ENCODE results near the gene TENM4. TPM values are rescaled to one million over a fixed set of nuclear protein-coding genes. Genes with fewer than 3 reads are reported as not detected.

TENM4 gene
- total RNA-seq, 1 donor from 2014 or later: 16.9 TPM

DNA sequence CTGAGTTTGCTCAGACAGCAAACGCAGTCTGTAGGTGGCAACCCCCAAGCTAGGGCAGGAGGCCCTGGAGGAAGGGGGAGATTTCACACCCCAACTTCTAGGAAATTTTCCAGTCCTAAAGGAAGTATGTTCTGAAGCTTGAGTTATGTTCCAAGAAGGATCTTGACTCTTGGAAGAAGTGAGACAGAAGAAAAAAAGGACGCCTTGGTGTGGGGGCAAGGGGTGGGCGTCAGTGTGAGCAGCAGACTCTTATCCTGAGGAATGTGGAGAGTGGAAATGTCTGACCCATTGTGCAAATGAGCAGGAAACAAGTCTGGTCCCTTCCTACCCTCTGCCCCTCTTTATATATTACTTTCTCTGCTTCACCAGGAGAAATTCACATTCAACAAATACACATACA lies 497.7 kb downstream of the TENM4 start:
- DNase-seq (ENCODE audit: low spot score): no peak

DNA sequence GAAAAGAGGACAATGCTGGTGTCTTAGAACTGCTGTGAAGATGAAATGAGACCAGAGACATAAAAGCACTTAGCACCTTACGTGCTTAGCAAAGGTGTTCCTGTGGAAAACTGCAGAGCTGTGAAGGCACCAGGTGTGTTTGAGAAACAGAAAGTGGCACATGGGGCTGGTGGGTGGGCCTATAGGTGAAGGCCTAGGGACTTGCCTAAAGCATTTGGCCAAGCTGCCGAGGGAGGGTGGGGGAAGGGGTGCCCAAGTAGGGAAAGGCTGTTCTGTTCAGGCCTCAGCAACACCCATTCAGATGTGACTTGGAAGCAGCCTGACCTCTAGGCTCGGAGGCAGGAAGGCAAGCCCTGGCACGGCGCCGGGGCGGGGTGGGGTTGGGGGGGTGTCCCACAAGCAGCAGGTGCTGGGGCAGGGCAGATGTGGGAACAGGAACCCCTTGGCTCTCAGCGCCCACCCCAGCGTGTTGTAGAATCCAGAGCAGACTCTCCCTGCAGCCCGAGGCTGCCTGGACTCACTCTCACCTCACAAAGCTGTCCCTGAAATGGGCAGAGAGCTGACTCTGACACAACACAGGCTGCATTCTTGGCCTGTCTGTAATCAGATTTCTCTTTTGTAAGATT lies 499.5 kb downstream of the TENM4 start:
- peak; percentile 58 for DNase-seq (ENCODE audit: low spot score)

DNA sequence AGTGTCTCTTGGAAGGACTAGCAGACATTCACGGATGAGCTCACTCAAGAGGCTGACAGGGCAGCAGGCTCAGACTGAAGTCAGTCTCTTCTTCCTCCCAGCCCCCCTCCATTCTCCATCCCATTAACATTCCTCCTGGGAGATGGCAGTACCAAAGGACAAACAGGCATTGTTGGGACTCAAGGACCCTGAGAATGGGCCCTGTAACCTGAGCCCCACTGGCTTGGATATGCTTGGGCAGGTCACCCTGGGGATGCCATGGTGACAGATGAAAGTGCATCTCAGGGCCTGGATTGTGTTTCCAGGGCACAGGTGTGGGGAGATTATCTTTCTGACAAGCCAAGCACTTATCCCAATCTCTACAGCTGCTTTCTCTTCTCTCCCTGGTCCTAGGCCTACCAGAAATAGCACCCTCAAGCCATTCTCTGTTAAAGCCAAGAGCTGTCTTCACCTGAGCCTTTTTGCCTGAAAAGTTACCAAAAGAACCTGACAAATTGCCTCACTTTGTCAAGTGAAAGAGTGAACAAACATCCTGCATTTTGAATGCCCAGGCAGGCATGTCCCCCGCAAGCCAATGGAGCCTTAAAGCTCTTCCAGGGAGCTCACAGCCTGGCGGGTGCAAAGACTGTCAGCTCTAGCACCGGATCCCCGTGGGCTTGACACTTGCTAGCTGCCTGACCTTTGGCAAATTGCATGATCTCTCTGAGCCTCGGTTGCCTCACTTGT lies 500.2 kb downstream of the TENM4 start:
- DNase-seq (ENCODE audit: low spot score): no peak

DNA sequence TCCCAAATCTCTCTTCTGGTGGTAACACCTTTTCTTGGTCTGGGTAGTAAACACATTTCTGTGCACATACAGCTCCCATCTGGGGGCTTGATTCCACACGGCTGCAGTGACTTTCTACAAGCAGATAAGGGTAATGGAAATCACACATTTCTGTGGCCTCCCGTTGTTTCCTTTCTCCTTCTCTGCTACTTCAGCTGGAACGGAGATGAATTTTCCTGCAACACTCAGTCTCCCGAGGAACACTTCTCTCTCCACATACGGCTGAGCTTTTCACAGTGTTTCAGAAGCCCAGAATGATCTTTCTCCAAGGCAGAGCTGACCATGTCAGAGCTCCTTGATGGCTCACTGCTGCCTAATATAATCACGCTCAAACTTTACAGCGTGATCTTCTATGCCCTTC lies 501.9 kb downstream of the TENM4 start:
- no peak for DNase-seq (ENCODE audit: low spot score)

DNA sequence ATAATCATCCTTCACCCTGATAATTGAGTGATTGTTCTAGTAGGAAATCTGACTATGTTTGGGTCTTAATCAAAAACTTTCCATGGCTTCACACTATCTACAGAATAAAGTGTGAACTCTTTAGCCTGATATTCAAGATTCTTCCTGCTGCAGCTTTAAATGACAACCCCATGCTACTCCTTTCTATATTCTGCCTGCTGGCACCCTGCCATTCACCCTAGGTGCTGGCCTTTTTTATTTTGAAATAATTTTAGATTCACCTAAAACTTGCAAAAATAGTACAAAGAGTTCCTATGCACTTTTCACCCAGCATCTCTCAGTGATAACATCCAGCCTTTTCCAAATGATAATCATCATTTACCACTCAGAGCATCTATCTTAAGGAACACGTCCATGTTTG lies 502.8 kb downstream of the TENM4 start:
- no peak for DNase-seq (ENCODE audit: low spot score)

DNA sequence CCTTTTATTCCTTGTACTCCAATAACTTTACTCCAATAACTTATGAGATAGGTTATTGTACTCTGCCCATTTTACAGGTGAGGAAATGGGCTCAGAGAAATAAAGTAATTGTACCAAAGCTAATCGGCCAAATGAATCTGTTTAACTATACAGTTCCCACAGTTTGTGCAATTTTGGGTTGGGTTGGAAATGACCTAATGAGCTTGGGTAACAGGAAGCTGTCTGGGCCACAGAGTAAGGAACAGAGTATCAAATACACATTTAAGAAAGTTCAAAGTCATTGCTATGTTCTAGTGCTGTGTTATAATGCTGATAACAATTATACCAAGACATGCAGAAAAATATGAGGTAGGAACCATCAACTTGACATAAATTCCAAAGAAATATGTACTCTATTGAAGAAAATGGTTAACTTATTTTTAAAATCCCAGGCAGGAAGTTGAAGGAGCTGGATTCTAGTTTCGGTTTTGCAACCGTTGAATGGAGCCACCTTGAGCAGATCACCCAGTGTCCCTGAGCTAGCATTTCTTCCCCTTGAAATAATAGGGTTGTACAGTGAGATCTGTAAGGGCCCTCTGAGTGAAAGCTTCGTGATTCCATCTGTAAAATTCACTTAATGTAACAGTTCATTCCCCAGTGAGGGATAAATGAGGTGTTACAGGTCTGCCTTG lies 505.3 kb downstream of the TENM4 start:
- no peak for DNase-seq (ENCODE audit: low spot score)

DNA sequence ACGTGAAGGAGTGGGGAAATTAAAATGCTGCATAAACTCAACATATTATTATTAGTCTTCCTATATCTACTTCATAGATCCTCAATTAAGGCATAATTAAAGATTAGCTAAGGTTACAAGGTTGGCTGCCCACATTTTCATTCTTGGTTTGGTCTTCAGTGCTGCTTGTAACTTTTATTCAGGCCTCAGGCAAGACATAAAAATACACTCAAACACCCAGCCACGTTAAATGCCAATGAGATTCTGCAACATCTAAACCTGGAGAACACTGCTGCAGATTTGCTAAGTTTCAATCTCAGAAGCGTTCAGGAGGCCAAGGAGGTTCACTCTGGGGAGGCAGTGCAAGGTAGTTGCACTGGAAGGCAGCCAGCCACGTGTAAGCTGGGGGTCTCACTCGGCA lies 507.5 kb downstream of the TENM4 start:
- DNase-seq (ENCODE audit: low spot score): no peak

DNA sequence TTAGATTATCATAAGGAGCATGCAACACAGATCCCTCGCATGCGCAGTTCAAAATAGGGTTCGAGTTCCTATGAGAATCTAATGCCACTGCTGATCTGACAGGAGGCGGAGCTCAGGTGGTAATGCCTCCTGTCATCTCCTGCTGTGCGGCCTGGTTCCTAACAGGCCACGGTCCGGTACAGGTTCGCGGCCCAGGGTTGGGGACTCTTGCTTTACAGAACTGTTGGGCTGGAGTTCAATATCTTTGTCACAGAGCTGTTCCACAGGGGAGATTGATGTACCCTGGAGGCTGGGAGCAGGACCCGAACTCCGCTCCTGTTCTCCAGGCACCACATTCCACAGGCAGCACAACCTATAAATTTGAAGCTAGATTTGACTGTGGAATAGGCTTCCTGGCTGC lies 508.1 kb downstream of the TENM4 start:
- no peak for DNase-seq (ENCODE audit: low spot score)

DNA sequence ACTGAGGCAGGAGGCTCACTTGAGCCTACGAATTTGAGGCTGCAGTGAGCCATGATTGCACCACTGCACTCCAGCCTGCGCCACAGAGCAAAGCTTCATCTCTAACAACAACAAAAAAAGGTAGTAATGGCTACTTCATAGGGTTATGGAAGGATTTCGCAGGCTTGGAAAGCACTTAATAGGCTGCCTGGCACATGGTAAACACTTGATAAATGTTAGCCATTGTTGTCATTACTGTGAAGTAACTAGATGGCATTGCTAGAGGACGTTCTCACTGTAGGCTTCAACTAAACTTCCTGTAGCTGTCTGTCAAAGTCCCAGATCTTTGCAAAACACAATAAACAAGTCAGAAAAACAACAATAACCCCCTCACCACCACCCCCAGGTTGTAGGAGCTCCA lies 508.9 kb downstream of the TENM4 start:
- no peak for DNase-seq (ENCODE audit: low spot score)

DNA sequence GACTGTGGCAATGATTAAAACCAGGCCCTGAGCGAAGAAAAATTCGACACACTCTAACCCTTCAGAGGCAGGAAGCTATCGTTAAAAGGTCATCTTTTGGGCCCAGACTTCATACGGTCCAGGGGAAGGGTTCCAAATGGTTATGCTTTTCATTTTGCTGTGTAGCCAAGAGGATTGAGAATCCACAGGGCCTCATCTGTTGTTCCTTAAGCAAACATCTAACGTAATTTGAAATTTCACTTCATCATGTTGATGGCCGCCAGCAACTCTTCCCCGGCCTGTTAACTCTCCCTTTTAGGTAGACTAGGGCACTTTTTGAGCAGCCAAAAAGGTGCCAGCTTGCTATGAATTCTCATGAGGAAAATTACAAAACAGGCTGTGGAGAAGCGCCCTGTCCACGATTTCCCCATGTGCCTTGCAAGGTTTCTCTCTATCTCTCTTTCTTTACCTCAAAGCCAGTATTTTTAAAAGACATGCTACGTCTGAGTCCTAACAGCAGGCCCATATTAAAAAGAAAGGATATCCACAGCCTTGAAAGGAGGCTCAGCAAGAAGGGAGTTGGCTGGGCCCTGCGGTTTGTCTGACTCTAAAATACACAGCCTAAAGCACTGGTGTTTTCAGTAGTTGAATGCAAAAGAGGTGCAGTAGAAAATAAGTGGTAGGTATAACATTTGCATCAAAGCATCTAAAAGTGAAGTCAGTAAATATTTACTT lies 509.9 kb downstream of the TENM4 start:
- peak; percentile 62 for DNase-seq (ENCODE audit: low spot score)

DNA sequence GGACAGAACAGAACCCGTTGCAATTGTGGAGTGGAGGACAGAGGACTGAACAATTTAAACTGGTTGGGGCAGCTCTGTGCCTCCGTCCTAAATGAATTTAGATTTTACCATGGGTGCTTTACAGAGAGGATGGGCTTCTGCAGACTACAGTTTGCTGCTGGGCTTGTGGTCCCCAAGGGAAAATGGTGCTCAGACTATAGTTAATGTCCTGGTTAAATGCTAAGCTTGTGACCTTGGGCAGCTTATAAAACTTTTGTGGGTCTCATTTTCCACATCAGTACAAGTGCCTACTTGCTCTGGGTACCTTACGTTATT lies 511.0 kb downstream of the TENM4 start:
- DNase-seq (ENCODE audit: low spot score): no peak

DNA sequence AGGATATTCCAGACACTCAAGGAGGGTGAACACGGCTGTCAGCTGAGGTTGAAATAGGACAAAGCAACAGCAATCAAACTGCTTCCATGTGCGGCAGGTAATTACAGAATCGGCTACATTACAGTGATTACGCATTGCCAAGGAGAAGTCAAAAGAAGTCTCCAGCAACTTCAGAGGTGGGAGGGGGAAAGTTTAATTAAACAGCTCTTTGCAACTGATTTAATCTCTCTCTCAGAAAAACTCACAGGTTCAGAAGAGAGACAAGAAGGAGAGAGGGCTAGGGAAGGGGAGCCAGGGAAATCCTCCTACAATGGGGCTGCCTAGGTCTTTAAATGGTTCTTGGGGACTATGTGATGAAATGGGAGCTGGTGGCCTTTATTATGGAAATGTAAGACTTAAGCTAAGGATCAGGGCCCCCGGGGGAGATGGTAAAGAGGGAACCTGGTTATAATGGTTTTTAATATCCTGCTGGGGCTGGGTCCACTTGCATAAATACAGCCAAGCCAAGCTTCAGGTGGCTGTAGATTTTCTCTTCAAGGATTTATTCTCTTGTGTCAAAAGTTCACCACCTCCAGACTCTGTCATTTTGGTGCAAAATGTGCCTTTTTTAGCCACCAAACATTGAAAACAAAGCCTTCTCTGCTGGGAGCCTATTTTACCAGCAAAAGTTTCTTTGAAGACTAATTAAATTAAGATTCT lies 511.5 kb downstream of the TENM4 start:
- DNase-seq (ENCODE audit: low spot score): no peak

DNA sequence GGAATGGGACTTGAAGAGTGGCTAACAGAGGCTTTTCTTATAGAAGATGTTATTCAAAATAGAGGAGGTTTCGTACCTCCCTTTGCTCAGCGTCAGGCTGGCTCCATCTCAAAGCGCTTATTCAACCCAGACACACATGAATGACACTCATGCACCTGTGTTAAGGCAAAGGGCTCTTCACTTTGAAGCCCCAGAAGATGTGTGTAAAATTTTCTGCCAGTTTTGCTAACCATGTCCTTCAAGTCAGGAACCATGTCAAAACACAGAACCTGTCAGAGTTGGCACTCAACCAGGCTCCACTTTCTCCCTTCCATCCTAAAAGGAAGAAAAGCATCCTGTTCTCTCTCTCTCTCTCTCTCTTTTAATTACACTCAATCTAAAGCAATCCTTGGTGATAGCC lies 513.3 kb downstream of the TENM4 start:
- no peak for DNase-seq (ENCODE audit: low spot score)

DNA sequence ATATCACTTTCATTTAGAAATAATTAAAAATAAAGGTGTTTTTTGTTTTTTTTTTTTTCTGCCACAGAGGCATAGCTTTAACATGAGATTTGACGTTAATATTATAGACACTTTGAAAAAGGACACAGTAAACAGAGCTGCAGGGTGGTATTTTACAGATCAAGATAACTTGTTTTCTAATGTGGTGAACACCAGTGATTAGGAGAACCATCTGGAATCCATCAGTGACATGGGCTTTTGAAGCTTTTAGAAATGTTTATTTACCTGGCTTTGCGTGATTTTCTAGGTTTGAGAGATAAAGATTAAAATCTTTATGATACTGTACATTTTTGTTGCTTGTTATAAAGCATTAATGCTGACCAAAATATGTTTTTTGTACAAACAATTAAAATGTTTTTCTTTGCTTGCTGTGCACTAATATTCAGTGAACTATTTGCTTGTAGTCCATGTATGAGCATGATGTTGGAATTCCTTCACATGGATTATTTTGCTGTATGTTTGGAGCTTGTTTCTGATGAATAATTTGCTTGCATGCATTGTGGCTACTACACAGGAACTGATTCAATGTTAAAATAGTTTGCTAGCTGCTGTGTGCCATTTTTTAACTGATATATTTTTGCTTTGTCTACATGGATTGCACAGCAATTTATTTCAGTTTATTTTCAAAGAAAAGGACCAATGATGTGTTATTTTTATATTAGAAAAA lies 514.0 kb downstream of the TENM4 start:
- DNase-seq (ENCODE audit: low spot score): peak; percentile 57

DNA sequence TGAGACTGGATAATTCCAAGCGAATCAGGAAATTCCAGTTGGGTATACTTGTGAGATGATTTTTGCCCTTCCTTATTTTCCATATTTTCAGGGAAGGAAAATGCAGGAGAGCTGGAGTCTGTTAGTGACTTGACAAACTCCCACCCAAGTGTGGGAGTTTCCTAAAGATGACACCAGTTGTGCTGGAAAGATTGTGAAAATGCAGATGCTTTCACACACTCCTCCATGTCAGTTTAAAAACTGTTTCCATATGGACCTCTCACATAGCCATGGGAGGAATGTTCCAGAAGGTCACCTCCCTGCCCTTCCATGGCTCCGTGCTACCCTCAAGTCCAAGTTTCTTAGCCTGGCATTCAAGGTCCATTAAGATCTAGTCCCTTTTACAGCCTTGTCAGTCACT lies 515.4 kb downstream of the TENM4 start:
- no peak for DNase-seq (ENCODE audit: low spot score)

DNA sequence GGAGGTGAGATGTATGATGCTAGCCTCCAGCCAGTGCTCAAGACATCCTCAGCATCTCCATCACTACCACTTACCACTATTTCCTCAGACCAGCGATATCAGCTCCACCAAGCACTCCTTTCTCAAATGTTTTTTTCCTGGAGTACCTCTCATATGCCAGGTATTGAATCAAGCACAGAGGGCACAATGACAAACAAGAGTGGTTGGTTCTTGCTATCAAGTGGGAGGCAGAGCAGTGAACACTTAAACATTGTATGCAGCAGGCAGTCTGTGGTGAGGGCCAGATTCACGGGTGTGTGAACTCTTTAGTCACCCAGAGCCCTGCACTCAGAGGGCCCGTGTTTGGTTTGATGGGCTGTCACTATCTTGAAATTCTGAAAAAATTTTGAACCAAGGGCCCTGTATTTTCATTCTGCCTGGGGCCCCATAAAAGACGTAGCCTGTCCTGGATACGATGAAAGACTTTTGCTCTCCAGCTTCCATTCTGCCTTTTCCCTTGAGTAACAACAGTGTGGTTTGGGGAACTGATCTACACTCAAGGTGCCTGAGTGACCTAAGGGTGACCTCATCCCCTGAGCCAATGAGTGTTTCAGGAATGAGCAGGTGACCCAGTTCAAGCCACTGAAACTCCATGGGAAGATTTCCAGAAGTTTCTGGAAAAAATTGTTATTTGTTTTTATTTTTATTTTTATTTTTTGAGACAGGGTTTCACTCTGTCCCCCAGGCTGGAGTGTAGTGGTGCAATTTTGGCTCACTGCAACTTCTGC lies 517.8 kb downstream of the TENM4 start:
- no peak for DNase-seq (ENCODE audit: low spot score)

DNA sequence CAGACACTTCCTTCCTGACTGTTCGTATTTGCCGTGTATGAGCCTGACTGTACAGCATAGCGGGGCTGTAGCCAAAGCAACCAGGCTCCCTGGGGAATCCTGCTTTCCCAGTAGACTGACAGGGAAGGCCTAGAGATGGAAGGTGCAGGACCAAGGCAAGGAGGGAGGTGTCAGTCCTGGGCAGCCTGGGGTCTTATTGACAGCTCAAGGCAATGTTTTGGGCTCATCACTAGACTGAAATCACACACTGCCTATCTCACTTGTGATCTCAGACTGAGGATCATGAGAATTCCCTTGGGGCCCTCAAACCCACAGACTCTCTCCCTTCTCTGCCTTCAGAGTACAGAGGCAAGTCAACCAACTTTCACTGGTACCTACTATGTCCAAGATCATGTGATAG lies 519.3 kb downstream of the TENM4 start:
- no peak for DNase-seq (ENCODE audit: low spot score)

DNA sequence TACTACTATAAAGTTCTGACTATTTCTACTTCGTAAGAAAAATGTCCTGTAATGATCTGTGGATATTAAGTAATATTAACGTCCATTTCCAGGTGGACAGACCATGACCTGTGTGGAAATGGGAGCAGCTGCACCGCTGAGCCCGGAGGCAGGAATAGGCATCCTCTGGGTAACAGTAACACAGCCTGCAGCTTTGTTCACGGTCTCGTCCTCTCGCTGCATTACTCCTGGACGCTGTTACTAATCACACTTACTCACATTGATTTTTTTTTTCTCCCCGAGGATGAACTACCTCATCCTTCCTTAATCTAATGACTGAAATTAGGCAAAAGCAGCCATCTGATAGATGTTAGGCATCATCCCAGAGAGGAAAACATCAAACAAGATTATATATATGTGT lies 520.5 kb downstream of the TENM4 start:
- no peak for DNase-seq (ENCODE audit: low spot score)

DNA sequence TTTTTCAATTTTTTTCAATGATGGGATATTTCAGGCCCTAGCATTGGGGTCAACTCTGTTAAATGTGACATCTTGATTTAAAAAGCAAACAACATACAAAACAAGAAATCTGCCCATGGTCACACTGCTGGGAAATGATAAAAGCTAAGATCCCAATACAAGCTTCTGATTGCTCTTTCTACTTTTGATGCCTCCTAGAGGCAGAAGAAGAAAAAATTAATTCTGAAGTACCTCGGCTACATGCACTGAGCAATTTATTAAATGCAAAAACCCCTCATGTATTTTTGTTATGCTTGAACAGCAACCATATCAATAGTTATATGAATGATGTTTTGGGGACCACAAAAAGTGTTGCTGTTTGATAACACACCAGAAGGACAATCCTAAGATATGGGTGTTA lies 524.1 kb downstream of the TENM4 start:
- DNase-seq (ENCODE audit: low spot score): no peak

DNA sequence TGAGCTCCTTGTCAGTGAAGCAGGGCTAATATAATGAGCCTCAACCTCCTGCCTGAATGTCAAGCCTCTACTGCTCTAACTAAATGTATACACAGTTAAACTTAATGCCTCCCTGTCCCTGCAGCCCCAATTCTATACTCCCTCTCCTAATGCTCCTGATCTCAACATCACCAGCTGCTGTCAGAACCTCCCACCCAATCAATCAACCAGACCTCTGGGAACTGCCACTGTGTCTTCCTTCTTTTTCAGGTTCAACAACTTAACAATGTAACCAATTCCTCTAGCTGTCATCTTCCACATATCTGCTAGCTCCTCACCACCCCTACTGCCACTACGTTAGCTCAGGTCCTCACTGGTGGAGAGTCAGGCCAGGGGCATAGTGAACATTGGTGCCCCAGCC lies 526.3 kb downstream of the TENM4 start:
- no peak for DNase-seq (ENCODE audit: low spot score)

DNA sequence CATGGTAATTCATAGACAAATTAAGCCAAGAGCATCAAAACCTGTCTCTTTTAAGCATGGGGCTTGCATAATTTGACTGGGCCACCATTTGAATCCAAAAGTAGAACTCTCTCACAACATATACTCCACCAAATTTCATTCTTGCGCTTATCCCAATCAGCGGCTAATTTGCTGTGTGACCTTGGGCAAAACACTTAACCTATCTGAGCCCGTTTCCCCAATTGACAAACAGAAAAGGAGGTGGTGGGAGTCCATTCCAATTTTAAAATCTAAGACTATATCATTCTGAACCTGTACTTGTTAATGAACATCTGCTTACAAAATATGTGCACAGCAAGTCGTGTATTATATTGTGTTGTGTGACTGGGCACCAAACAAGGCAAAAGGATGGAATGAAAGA lies 528.1 kb downstream of the TENM4 start:
- DNase-seq (ENCODE audit: low spot score): no peak

All from umbilical cord (tissue), 2 donors.